ENCODE data around the gene PLCZ1.

DNA sequence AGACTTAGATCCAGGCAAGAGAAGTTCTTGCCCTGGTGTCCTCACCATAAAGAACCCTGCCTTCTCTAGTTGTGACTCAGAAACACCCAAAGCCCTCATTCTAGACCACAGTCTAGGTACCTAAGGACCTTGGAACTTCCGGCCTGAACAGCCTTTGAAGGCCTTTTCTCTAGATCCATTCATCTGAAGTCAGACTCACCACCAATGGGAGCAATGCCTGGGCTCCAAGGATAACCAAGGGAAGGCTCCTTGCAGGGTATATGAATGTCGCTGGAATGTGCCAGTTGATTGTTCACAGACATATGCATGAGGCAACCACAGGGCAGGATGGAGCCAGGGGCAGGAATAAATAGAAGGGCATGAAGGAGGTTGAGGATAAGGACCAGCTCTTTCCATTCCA lies 86.3 kb downstream of the PLCZ1 start:
- TF ChIP-seq, protein P1, sequence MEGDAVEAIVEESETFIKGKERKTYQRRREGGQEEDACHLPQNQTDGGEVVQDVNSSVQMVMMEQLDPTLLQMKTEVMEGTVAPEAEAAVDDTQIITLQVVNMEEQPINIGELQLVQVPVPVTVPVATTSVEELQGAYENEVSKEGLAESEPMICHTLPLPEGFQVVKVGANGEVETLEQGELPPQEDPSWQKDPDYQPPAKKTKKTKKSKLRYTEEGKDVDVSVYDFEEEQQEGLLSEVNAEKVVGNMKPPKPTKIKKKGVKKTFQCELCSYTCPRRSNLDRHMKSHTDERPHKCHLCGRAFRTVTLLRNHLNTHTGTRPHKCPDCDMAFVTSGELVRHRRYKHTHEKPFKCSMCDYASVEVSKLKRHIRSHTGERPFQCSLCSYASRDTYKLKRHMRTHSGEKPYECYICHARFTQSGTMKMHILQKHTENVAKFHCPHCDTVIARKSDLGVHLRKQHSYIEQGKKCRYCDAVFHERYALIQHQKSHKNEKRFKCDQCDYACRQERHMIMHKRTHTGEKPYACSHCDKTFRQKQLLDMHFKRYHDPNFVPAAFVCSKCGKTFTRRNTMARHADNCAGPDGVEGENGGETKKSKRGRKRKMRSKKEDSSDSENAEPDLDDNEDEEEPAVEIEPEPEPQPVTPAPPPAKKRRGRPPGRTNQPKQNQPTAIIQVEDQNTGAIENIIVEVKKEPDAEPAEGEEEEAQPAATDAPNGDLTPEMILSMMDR (IDR thresholded peaks at IDR 0.05; ENCODE audit: low read depth, low read length, poor library complexity, severe bottlenecking) = no peak
- TF ChIP-seq EZH2phosphoT487 (IDR thresholded peaks at IDR 0.05; ENCODE audit: borderline replicate concordance, low read length) = no peak
